HEK293 (cell line): ENCODE data around the gene PLCZ1.

Experiments used
- CTCF ChIA-PET: fragments of 350-600 bp; formaldehyde crosslinking; extraction: SDS; loops from one replicate; lab custom pipeline; 2021; ENCODE audit warnings: antibody characterized with exemption; lab: Yijun Ruan, JAX
- POLR2A ChIA-PET: fragments of 300-600 bp; formaldehyde crosslinking; extraction: SDS; loops from one replicate; lab custom pipeline; 2020; ENCODE audit warnings: antibody characterized with exemption, inconsistent platforms; lab: Yijun Ruan, JAX
- H3K27ac ChIP-seq: fragments of 200-500 bp; sonication (Bioruptor generic); 2 replicates; pipeline ENCODE4 v1.5.1; 2014; ENCODE audit warnings: low read depth, low read length, control low read depth, inconsistent platforms; ENCODE audit errors: extremely low read depth
- H3K36me3 ChIP-seq, 2 experiments: fragments of 200-500 bp in 1 of 2; sonication (Bioruptor generic) in 1 of 2; 1 replicate in 1 of 2; 2 replicates in 1 of 2; pipeline ENCODE4 v1.5.1; 2014 to 2017; ENCODE audit warnings: inconsistent platforms in 2 of 2, low read length in 2 of 2; ENCODE audit not compliant: control insufficient read depth in 2 of 2, insufficient read depth in 1 of 2
- H3K4me1 ChIP-seq: fragments of 200-500 bp; sonication (Bioruptor generic); 2 replicates; pipeline ENCODE4 v1.5.1; 2014; ENCODE audit warnings: mild to moderate bottlenecking, low read length, inconsistent platforms; ENCODE audit not compliant: control insufficient read depth, insufficient read depth
- H3K4me3 ChIP-seq: 2 replicates; pipeline ENCODE4 v1.5.1; 2011; ENCODE audit warnings: low read depth, mild to moderate bottlenecking, control low read depth, low read length, moderate library complexity
- H3K9me3 ChIP-seq: fragments of 200-500 bp; sonication (Bioruptor generic); 2 replicates; pipeline ENCODE4 v1.5.1; 2014; ENCODE audit warnings: low read depth, low read length, inconsistent platforms; ENCODE audit not compliant: control insufficient read depth, insufficient read depth
- AEBP2 ChIP-seq: fragments of 450-650 bp; formaldehyde crosslinking; IDR thresholded peaks from 2 replicates; pipeline ENCODE4 v1.5.1; 2016; ENCODE audit warnings: missing biosample characterization, missing genetic modification characterization, borderline replicate concordance
- GLIS1 ChIP-seq: fragments of 450-650 bp; formaldehyde crosslinking; IDR thresholded peaks from 2 replicates; pipeline ENCODE4 v1.5.1; 2016; ENCODE audit warnings: missing biosample characterization, missing genetic modification characterization
- KLF7 ChIP-seq: fragments of 450-650 bp; formaldehyde crosslinking; IDR thresholded peaks from 2 replicates; pipeline ENCODE4 v1.5.1; 2016; ENCODE audit warnings: missing biosample characterization, missing genetic modification characterization, borderline replicate concordance
- PRDM10 ChIP-seq: fragments of 450-650 bp; formaldehyde crosslinking; IDR thresholded peaks from 2 replicates; pipeline ENCODE4 v1.5.1; 2016; ENCODE audit warnings: missing biosample characterization, missing genetic modification characterization
- REPIN1 ChIP-seq: fragments of 450-650 bp; formaldehyde crosslinking; IDR thresholded peaks from 2 replicates; pipeline ENCODE4 v1.5.1; 2017; ENCODE audit warnings: missing biosample characterization, missing genetic modification characterization, low read depth
- SCRT1 ChIP-seq: fragments of 450-650 bp; formaldehyde crosslinking; IDR thresholded peaks from 2 replicates; pipeline ENCODE4 v1.5.1; 2016; ENCODE audit warnings: missing biosample characterization, missing genetic modification characterization, borderline replicate concordance
- SCRT2 ChIP-seq: fragments of 450-650 bp; formaldehyde crosslinking; IDR thresholded peaks from 2 replicates; pipeline ENCODE4 v1.5.1; 2016; ENCODE audit warnings: missing biosample characterization, missing genetic modification characterization
- SP7 ChIP-seq: fragments of 450-650 bp; formaldehyde crosslinking; IDR thresholded peaks from 2 replicates; pipeline ENCODE4 v1.5.1; 2016; ENCODE audit warnings: missing biosample characterization, missing genetic modification characterization
- YY2 ChIP-seq: fragments of 450-650 bp; formaldehyde crosslinking; IDR thresholded peaks from 2 replicates; pipeline ENCODE4 v1.5.1; 2016; ENCODE audit warnings: missing biosample characterization, missing genetic modification characterization
- ZBTB1 ChIP-seq: fragments of 450-650 bp; formaldehyde crosslinking; IDR thresholded peaks from 2 replicates; pipeline ENCODE4 v1.5.1; 2016; ENCODE audit warnings: missing biosample characterization, missing genetic modification characterization
- ZBTB44 ChIP-seq: fragments of 450-650 bp; IDR thresholded peaks from 2 replicates; pipeline ENCODE4 v1.5.1; 2018; ENCODE audit warnings: missing biosample characterization, mild to moderate bottlenecking, missing genetic modification characterization
- ZFP69B ChIP-seq: fragments of 450-650 bp; formaldehyde crosslinking; IDR thresholded peaks from 2 replicates; pipeline ENCODE4 v1.5.1; 2016; ENCODE audit warnings: missing biosample characterization, missing genetic modification characterization
- ZNF114 ChIP-seq: fragments of 450-650 bp; formaldehyde crosslinking; IDR thresholded peaks from 2 replicates; pipeline ENCODE4 v1.5.0; 2017; ENCODE audit warnings: missing biosample characterization, missing genetic modification characterization
- ZNF157 ChIP-seq: fragments of 450-650 bp; formaldehyde crosslinking; IDR thresholded peaks from 2 replicates; pipeline ENCODE4 v1.5.1; 2016; ENCODE audit warnings: missing biosample characterization, missing genetic modification characterization
- ZNF19 ChIP-seq: fragments of 450-650 bp; formaldehyde crosslinking; IDR thresholded peaks from 2 replicates; pipeline ENCODE4; 2016; ENCODE audit warnings: missing biosample characterization, missing genetic modification characterization, low read depth
- ZNF214 ChIP-seq: fragments of 450-650 bp; formaldehyde crosslinking; IDR thresholded peaks from 2 replicates; pipeline ENCODE4 v1.5.1; 2017; ENCODE audit warnings: missing biosample characterization, mild to moderate bottlenecking, missing genetic modification characterization, borderline replicate concordance
- ZNF274 ChIP-seq, 2 experiments: fragments of 200-500 bp in 1 of 2; fragments of 450-650 bp in 1 of 2; sonication (Bioruptor generic) in 1 of 2; formaldehyde crosslinking in 1 of 2; IDR thresholded peaks; 2 replicates each; pipeline versions ENCODE4 v1.5.1 to v1.6.1; 2014 to 2016; ENCODE audit warnings: borderline replicate concordance in 1 of 2, inconsistent platforms in 1 of 2, low read length in 1 of 2, missing biosample characterization in 1 of 2, missing genetic modification characterization in 1 of 2
- ZNF350 ChIP-seq: fragments of 450-650 bp; formaldehyde crosslinking; IDR thresholded peaks from 2 replicates; pipeline ENCODE4 v1.5.0; 2017; ENCODE audit warnings: missing biosample characterization, mild to moderate bottlenecking, missing genetic modification characterization
- ZNF366 ChIP-seq: fragments of 450-650 bp; formaldehyde crosslinking; conservative IDR thresholded peaks from 2 replicates; pipeline ENCODE4 v1.5.1; 2016; ENCODE audit warnings: missing biosample characterization, missing genetic modification characterization
- ZNF398 ChIP-seq: fragments of 450-650 bp; formaldehyde crosslinking; IDR thresholded peaks from 2 replicates; pipeline ENCODE4 v1.5.1; 2017; ENCODE audit warnings: missing biosample characterization, missing genetic modification characterization
- ZNF585B ChIP-seq: fragments of 450-650 bp; formaldehyde crosslinking; IDR thresholded peaks from 2 replicates; pipeline ENCODE4 v1.5.1; 2016; ENCODE audit warnings: missing biosample characterization, missing genetic modification characterization
- ZNF645 ChIP-seq: fragments of 450-650 bp; formaldehyde crosslinking; IDR thresholded peaks from 2 replicates; pipeline ENCODE4; 2016; ENCODE audit warnings: missing biosample characterization, missing genetic modification characterization

Gene PLCZ1

GRCh38 chr12:18752280-18752920 is 14.6 kb upstream of the PLCZ1 start:
- TF ChIP-seq AEBP2: no peak
- 0 out of 2 replicates have a peak, but pooled peaks have one; percentile 14 for TF ChIP-seq GLIS1 (tag by site-specific recombination)
- ChIA-PET CTCF (no interaction called here), POLR2A (no interaction called here)
- Histone ChIP-seq H3K27ac (no peak overlapping the region), H3K9me3 (no peaks in the 10 kb centered on the region), H3K36me3 (no peaks in the 10 kb centered on the region), H3K4me3 (no peak overlapping the region), H3K4me1 (no peaks in the 10 kb centered on the region)

GRCh38 chr12:18751866-18752265 is 14.1 kb upstream of the PLCZ1 start:
- Histone ChIP-seq H3K4me1 (no peaks in the 10 kb centered on the region), H3K4me3 (no peak overlapping the region), H3K9me3 (no peaks in the 10 kb centered on the region), H3K36me3 (no peaks in the 10 kb centered on the region), H3K27ac (no peak overlapping the region)
- ChIA-PET CTCF (no interaction called here), POLR2A (no interaction called here)
- TF ChIP-seq ZNF645 (tag by site-specific recombination): no peak
- TF ChIP-seq ZNF19: no peak
- TF ChIP-seq ZNF585B: no peak
- no peak for TF ChIP-seq YY2
- TF ChIP-seq SCRT2 (tag by site-specific recombination): no peak
- TF ChIP-seq PRDM10: no peak
- TF ChIP-seq ZBTB44: no peak

GRCh38 chr12:18750085-18750484 is 12.3 kb upstream of the PLCZ1 start:
- POLR2A ChIA-PET: no interaction called here
- no peak overlapping the region for H3K4me3 ChIP-seq
- H3K27ac ChIP-seq: no peak overlapping the region
- H3K4me1 ChIP-seq: no peaks in the 10 kb centered on the region
- H3K9me3 ChIP-seq: no peaks in the 10 kb centered on the region
- CTCF ChIA-PET: interaction anchor here (0.7 kb wide), 1 partner anchor 1053 kb away, joined by 4 read pairs; no protein-coding TSS in a partner anchor
- no peaks in the 10 kb centered on the region for H3K36me3 ChIP-seq
- TF ChIP-seq ZNF274 (IDR thresholded peaks at IDR 0.05; ENCODE audit: low read length) (no peak), ZNF274 (tag by site-specific recombination; IDR thresholded peaks at IDR 0.05; ENCODE audit: borderline replicate concordance) (no peak), SP7 (no peak), SCRT1 (no peak), ZNF366 (no peak), ZNF350 (no peak), ZNF157 (no peak), KLF7 (tag by site-specific recombination) (no peak), ZBTB1 (tag by site-specific recombination) (no peak), ZNF398 (tag by site-specific recombination) (no peak), ZFP69B (no peak), REPIN1 (no peak), ZNF114 (tag by site-specific recombination) (no peak), ZNF214 (no peak)
